ENCODE measurements around the gene SLC13A4.

GRCh38 chr7:135664046-135664589 lies 63.9 kb downstream of the SLC13A4 start:
- TF ChIP-seq CTCF (conservative IDR thresholded peaks at IDR 0.05 in 1 of 2, IDR thresholded peaks at IDR 0.05 in 1 of 2; ENCODE audit: extremely low read depth in 1 of 2, insufficient read depth in 1 of 2, low read depth in 1 of 2, low read length in 2 of 2) (no peak), EZH2 (IDR thresholded peaks at IDR 0.05; ENCODE audit: borderline replicate concordance, low read length) (no peak)
